HG02840 (cell line): ENCODE measurements around the gene PDE4D.

ENCODE experiments used
- ATAC-seq: cut with Tn5 transposase; IDR thresholded peaks from one replicate; pipeline ENCODE4 v1.9.1; 2021; ENCODE audit warnings: mild to moderate bottlenecking, moderate library complexity, moderate number of reproducible peaks; ENCODE audit not compliant: unreplicated experiment, low FRiP score

The PDE4D gene

DNA sequence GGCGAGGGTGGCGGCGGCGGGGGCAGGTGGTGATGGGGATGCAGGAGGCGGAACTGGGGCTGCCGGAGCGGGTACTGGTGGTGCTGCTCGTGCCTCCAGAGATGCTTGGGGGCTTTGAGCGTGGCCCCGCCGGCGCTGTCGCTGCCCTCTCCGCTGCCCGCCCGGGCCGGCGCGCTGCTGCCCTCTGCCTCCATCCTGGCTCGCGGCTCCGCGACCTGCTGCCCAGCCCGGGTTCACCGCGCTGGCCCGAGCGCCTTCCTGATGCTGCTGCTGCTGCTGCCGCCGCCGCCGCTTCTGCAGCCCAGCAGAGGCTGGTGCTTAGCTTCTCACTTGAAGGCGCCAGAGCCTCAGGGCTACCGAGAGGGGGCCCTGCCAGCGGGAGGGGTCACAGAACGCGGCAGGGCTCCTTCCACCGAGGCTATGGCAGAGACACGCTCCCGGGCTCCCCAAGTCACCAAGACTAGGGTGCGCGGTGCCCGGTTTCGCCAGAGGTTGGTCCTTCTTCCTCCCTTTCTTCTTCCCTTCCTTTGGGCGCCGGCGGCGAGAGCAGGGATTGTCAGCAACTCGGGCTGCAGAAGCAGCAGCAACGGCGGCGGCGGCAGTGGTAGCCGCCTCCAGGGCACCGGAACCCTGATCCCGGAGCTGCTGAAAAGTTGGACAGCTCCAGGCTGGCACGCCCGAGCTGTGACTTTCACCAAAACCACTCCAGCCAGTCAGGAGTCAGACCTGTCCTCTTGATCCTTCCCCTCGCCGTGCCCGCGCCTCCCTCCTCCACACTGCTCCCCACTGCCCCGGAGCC, at the start of gene PDE4D:
Gene PDE4D, minus strand, starts transcription at position 298 of the 799 bp plus-strand sequence.
- ATAC-seq: no peak

GRCh38 chr5:59937633-59938032, 44.1 kb upstream of the PDE4D start:
- no peak for ATAC-seq

DNA sequence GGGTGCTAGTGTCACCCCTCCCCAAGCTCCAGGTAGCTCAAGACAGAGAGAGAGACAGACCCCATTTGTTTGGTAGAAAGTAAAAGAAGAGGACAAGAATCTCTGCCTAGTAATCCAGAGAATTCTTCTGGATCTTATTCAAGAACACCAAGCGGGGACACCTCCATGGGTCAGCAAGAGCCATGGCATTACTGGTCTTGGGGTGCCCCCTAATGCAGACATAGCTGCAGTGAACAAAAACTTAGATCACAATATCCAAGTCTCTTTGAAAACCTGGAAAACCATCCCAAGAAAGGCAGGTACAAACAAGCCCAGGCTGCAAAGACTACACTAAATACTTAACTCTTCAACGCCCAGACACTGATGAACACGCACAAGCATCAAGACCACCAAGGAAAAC, 29.9 kb upstream of the PDE4D start:
- no peak for ATAC-seq

- no peak for ATAC-seq
Measured at GRCh38 chr5:59922220-59922619, 28.7 kb upstream of the PDE4D start.

DNA sequence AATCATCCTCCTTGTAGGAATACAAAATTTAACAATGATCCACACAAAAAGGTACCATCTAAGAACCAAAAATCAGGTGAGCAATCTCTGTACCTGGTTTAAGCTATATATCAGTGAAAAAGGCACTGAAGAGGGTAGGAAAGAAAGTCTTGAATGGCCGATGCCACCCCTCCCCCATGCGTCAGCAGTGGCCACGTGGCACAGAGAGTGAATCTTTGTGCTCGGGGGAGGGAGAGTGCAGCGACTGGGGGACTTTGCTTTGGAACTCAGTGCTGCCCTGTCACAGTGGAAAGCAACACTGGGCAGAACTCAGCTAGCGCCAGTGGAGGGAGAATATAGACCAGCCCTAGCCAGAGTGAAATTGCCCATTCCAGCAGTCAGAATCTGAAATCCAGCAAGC, 28.3 kb upstream of the PDE4D start:
- ATAC-seq: no peak

- ATAC-seq: no peak
Measured at GRCh38 chr5:59919484-59919883, 26.0 kb upstream of the PDE4D start.

GRCh38 chr5:59917121-59917520, 23.6 kb upstream of the PDE4D start:
- ATAC-seq: no peak

DNA sequence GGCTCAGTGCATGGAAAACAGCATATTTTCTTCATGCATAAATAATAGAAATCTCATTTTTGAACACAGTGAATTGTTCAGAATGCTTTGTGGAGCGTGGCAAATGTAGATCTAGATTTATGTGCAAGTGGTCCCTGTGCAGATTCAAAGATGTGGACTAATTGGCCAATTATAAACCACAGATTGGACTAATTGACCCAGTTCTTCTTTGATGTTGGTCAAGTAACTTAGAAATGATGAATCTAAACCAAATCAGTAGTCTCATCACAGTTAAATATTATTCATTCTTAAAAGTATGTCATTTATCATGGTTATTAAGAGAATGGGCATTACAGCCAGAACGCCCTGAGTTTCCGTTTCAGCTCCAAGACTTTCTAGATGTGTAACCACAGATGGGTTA, 11.7 kb upstream of the PDE4D start:
- no peak for ATAC-seq

DNA sequence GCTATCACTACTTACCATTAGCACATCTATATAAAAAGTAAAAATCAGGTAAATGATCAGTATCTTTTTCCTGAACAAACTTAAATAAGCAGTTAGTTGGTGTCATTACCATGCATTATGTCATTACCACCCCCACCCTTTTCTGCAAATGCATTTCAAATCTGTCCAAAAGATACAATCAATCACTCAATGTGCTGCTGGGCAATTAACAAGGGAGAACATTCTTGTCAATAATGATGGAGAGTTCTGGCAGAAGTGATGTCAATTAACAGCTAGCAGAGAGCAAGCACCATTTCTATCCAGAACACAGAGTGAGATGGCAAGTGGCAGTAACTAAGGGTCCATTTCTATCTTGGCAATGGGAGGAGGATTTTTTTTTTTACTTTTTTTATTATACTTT, 3.5 kb upstream of the PDE4D start:
- ATAC-seq: no peak

DNA sequence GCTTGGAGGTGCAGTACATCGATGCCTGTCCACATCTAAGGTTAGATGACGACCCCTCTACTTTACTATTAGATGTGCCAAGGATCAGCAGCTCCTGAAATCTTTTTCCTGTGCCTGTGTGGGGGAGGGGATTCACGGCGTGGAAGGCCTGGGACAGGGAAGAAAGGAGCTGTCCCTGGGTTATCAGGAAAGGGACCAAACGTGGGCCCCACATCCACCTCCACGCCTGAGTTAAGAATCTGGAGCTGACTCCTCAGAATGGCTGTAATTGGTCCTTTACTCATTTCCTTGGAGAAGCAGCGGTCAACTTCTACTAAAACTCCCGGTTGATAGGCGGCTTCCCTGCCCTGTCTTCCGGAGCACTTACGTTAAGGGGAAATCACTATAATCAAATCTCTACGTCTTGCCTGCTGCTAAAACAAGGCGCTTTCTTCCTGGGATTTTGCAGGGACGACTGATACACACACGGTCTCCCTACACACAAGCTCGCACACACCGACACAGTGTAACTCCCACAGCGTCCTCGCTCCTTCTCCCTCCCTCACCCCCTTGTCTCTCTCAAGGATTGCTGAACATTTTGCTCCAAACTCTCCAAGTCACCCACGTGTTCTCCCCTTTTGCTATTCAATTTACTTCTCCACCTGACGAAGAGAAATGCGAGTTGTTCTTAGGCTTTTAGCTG, 1.4 kb downstream of the PDE4D start:
- ATAC-seq: no peak

DNA sequence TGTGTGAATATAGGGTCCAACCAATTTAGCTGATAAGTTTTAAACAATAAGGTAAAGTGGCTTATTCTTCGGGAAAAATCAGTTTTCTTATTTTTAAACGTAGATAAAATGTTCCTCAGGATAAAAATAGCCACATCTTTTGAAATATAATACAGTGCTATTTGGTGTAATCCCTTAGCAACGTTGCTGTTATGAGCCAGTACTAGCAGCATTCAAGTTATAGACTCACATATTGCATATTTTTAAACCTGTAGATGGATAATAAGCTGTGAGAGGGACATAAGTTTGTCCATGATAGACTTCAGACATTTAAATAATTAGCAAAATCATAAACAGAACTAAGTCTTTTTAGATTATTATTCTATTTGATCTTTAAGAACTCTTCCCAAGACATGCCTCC, 6.3 kb downstream of the PDE4D start:
- no peak for ATAC-seq

- ATAC-seq: no peak
Measured at GRCh38 chr5:59874675-59875074, 18.9 kb downstream of the PDE4D start.

DNA sequence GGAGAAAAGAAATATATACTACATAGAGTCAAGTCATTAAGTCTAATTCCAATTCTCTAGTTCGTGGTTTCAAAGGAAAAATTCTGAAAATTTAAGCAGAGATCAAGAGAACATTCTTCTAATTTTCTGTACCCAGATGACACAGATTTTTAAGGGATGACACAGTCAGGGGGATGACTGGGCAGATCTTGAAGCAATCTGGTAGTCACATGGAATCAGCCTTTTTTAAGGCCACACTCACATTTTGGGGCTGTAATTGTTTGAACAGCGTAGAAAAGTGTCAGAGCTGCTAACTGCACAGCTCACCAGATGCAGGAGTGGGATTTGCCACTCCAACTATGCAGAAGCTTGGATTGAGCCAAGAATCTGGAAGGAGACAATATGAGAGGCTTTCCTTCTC, 20.4 kb downstream of the PDE4D start:
- ATAC-seq: no peak

- ATAC-seq: no peak
Measured at GRCh38 chr5:59866661-59867060, 26.9 kb downstream of the PDE4D start.

- no peak for ATAC-seq
Measured at GRCh38 chr5:59864718-59865117, 28.8 kb downstream of the PDE4D start.

DNA sequence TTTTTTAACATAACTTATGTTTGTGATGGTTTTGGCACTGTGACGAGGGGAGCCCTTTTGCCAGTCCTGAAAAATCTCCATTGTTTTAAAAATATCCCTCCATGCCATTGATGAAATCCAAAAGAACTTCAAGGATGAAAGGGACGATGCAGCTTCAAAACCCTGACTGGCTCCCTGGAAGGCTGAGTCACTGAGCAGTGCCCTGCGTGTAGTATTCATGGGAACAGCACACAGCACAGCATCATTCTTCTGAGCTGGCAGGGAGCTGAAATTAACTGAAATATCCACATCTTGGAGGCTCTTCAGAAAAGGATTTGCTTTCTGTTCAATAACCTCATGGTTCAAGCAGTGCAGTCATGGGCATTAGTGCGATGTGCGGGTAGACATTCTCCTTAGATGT, 29.7 kb downstream of the PDE4D start:
- ATAC-seq: no peak

GRCh38 chr5:59856358-59856757, 37.2 kb downstream of the PDE4D start:
- ATAC-seq: no peak

GRCh38 chr5:59850766-59851165, 42.8 kb downstream of the PDE4D start:
- ATAC-seq: no peak

- no peak for ATAC-seq
Measured at GRCh38 chr5:59847586-59847985, 45.9 kb downstream of the PDE4D start.

GRCh38 chr5:59845730-59846129, 47.8 kb downstream of the PDE4D start:
- no peak for ATAC-seq

DNA sequence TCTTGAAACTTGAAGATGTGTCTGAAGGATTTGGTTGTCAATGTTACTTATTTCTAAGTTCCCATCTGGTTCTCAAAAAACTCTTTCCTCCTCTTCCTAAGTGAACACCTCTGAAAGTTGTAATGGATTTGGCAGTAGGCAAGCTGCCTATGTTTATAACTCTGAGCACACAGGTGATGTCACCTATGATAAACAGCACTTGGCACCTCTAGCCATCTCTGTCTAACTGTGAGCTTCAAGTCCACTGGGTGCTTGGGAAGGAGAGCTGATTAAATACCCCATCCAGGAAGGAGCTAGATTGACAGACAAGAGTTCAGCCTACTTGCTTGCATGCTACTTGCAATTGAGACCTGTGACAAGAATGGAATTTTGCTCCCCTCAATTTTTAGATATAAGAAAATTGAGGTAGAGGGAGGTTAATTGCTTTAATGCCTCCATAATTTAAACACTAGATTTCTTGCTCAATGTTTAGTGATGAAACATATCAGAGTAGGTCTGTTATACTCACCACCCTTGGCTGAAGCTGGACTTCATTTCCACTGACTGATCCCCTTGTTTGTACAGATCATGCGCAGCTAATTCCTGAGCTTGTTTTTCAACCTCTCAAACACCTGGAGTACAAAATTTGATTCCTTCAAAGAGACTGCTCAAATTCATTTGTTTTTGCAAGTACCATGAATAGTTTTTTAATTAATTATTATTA, 49.9 kb downstream of the PDE4D start:
- no peak for ATAC-seq
